IMR-90 (cell line): ENCODE results near the gene FAM53B. TPM values are rescaled to one million over a fixed set of nuclear protein-coding genes. Genes with fewer than 3 reads are reported as not detected.

Experiments used
- ATAC-seq: fragments of 200-7000 bp; cut with Tn5 transposase; 2 replicates; pipeline ENCODE4 v1.9.1; 2020; ENCODE audit warnings: low read depth, mild to moderate bottlenecking, moderate library complexity
- BruUV-seq: library from RNA; stranded (reverse); fragments of 400-500 nt; replicated peaks from 2 replicates; lab custom pipeline; 2021; lab: Mats Ljungman, UMichigan
- CTCF ChIA-PET: fragments of 300-600 bp; formaldehyde crosslinking; extraction: SDS; loops from one replicate; lab custom pipeline; 2021; ENCODE audit warnings: antibody characterized with exemption; lab: Yijun Ruan, JAX
- POLR2A ChIA-PET: fragments of 300-600 bp; sonication (Branson Sonifier 250); formaldehyde crosslinking; loops from one replicate; lab custom pipeline; 2022; ENCODE audit warnings: antibody characterized with exemption; ENCODE audit not compliant: unreplicated experiment; lab: Charles Lee
- DNase-seq: peaks from one replicate; pipeline ENCODE4 v3.0.0; 2013
- H2AFZ ChIP-seq: replicated peaks from 2 replicates; pipeline ENCODE3; 2013; ENCODE audit warnings: low read length, mild to moderate bottlenecking; ENCODE audit not compliant: poor library complexity
- H2AK5ac ChIP-seq: 2 replicates; pipeline ENCODE4 v1.6.1; 2013; ENCODE audit warnings: low read depth, low read length, inconsistent platforms
- H2AK9ac ChIP-seq: replicated peaks from 2 replicates; pipeline ENCODE3; 2013; ENCODE audit warnings: mild to moderate bottlenecking, low read depth, low read length, moderate library complexity; ENCODE audit not compliant: poor library complexity
- H2BK120ac ChIP-seq: 2 replicates; pipeline ENCODE4 v1.6.1; 2013; ENCODE audit warnings: low read depth, low read length, inconsistent platforms
- H2BK15ac ChIP-seq: 3 replicates; pipeline ENCODE4 v1.6.1; 2013; ENCODE audit warnings: low read depth, low read length, inconsistent platforms
- H2BK20ac ChIP-seq: 2 replicates; pipeline ENCODE4 v1.6.1; 2013; ENCODE audit warnings: low read depth, mild to moderate bottlenecking, inconsistent platforms, low read length, moderate library complexity
- H2BK5ac ChIP-seq: 2 replicates; pipeline ENCODE4 v1.6.1; 2013; ENCODE audit warnings: mild to moderate bottlenecking, low read depth, low read length, inconsistent platforms; ENCODE audit not compliant: poor library complexity, severe bottlenecking
- H3K14ac ChIP-seq: replicated peaks from 2 replicates; pipeline ENCODE4 v1.6.1; 2013; ENCODE audit warnings: low read depth, low read length, inconsistent platforms
- H3K18ac ChIP-seq: 2 replicates; pipeline ENCODE4 v1.6.1; 2013; ENCODE audit warnings: low read depth, low read length, control low read depth
- H3K23ac ChIP-seq: 2 replicates; pipeline ENCODE4 v1.6.1; 2013; ENCODE audit warnings: low read depth, low read length, inconsistent platforms
- H3K27ac ChIP-seq: 2 replicates; pipeline ENCODE4 v1.5.1; 2013; ENCODE audit warnings: mild to moderate bottlenecking, control low read depth, low read length; ENCODE audit not compliant: insufficient read depth
- H3K27me3 ChIP-seq: 2 replicates; pipeline ENCODE4 v1.6.1; 2013; ENCODE audit warnings: low read length; ENCODE audit not compliant: control insufficient read depth, insufficient read depth
- H3K36me3 ChIP-seq: 2 replicates; pipeline ENCODE4 v1.6.1; 2013; ENCODE audit warnings: low read length, mixed read lengths; ENCODE audit not compliant: control insufficient read depth, insufficient read depth
- H3K4ac ChIP-seq: 2 replicates; pipeline ENCODE4 v1.6.1; 2013; ENCODE audit warnings: low read depth, low read length, inconsistent platforms
- H3K4me1 ChIP-seq: 2 replicates; pipeline ENCODE4 v1.6.1; 2013; ENCODE audit warnings: low read length, mixed read lengths; ENCODE audit not compliant: control insufficient read depth, insufficient read depth
- H3K4me2 ChIP-seq: 2 replicates; pipeline ENCODE4 v1.6.1; 2013; ENCODE audit warnings: low read depth, mild to moderate bottlenecking, control low read depth, low read length, moderate library complexity
- H3K4me3 ChIP-seq: 2 replicates; pipeline ENCODE4 v1.5.1; 2013; ENCODE audit warnings: low read depth, mild to moderate bottlenecking, control low read depth, low read length, moderate library complexity; ENCODE audit not compliant: insufficient read depth
- H3K56ac ChIP-seq: 2 replicates; pipeline ENCODE4 v1.6.1; 2013; ENCODE audit warnings: low read length, inconsistent platforms; ENCODE audit not compliant: insufficient read depth; ENCODE audit errors: extremely low read depth
- H3K79me1 ChIP-seq, 2 experiments: 2 replicates each; pipeline ENCODE4 v1.6.1; 2013; ENCODE audit warnings: low read length in 2 of 2, inconsistent platforms in 1 of 2, low read depth in 1 of 2
- H3K9ac ChIP-seq: 2 replicates; pipeline ENCODE4 v1.6.1; 2013; ENCODE audit warnings: low read depth, low read length, control low read depth
- H3K9me1 ChIP-seq: 2 replicates; pipeline ENCODE4 v1.6.1; 2013; ENCODE audit warnings: low read length, inconsistent platforms; ENCODE audit not compliant: insufficient read depth
- H3K9me3 ChIP-seq: 2 replicates; pipeline ENCODE4 v1.6.1; 2013; ENCODE audit warnings: low read length; ENCODE audit not compliant: control insufficient read depth, insufficient read depth
- H4K20me1 ChIP-seq: 2 replicates; pipeline ENCODE4 v1.6.1; 2013; ENCODE audit warnings: low read length, inconsistent platforms; ENCODE audit not compliant: insufficient read depth
- H4K5ac ChIP-seq: 2 replicates; pipeline ENCODE4 v1.6.1; 2013; ENCODE audit warnings: mild to moderate bottlenecking, low read depth, low read length, control low read depth
- H4K8ac ChIP-seq, 2 experiments: 2 replicates each; pipeline ENCODE4 v1.6.1; 2013; ENCODE audit warnings: low read depth in 2 of 2, low read length in 2 of 2, control low read depth in 1 of 2, inconsistent platforms in 1 of 2
- H4K91ac ChIP-seq: 2 replicates; pipeline ENCODE4 v1.6.1; 2013; ENCODE audit warnings: low read depth, low read length, inconsistent platforms; ENCODE audit not compliant: insufficient read depth
- BHLHE40 ChIP-seq: fragments of 150-350 bp; IDR thresholded peaks from 2 replicates; pipeline ENCODE4 v1.6.1; 2016; ENCODE audit warnings: mild to moderate bottlenecking, low read depth, low read length
- CEBPB ChIP-seq: IDR thresholded peaks from 2 replicates; pipeline ENCODE4 v1.6.1; 2012; ENCODE audit warnings: low read depth, low read length, improper control_type of control experiment
- CHD1 ChIP-seq: IDR thresholded peaks from 2 replicates; pipeline ENCODE4 v1.6.1; 2012; ENCODE audit warnings: low read depth, low read length, improper control_type of control experiment
- CTCF ChIP-seq: conservative IDR thresholded peaks from 2 replicates; pipeline ENCODE4 v1.5.1; 2012; ENCODE audit warnings: mild to moderate bottlenecking, low read depth, low read length, improper control_type of control experiment
- FOS ChIP-seq: fragments of 150-350 bp; IDR thresholded peaks from 2 replicates; pipeline ENCODE4 v1.6.1; 2016; ENCODE audit warnings: low read depth, low read length
- MAFK ChIP-seq: IDR thresholded peaks from 2 replicates; pipeline ENCODE4 v1.6.1; 2012; ENCODE audit warnings: low read depth, low read length, improper control_type of control experiment
- MAZ ChIP-seq: IDR thresholded peaks from 2 replicates; pipeline ENCODE4 v1.6.1; 2012; ENCODE audit warnings: low read depth, mild to moderate bottlenecking, low read length, improper control_type of control experiment, moderate library complexity, borderline replicate concordance
- MXI1 ChIP-seq: IDR thresholded peaks from 2 replicates; pipeline ENCODE4 v1.6.1; 2012; ENCODE audit warnings: low read depth, mild to moderate bottlenecking, low read length, moderate library complexity, borderline replicate concordance
- RAD21 ChIP-seq: IDR thresholded peaks from 2 replicates; pipeline ENCODE4 v1.6.1; 2012; ENCODE audit warnings: low read length, improper control_type of control experiment
- RCOR1 ChIP-seq: IDR thresholded peaks from 2 replicates; pipeline ENCODE4 v1.6.1; 2012; ENCODE audit warnings: mild to moderate bottlenecking, low read length, improper control_type of control experiment; ENCODE audit not compliant: insufficient replicate concordance
- SMC3 ChIP-seq: fragments of 150-350 bp; IDR thresholded peaks from 2 replicates; pipeline ENCODE4 v1.6.1; 2016; ENCODE audit warnings: low read depth, mild to moderate bottlenecking, antibody characterized with exemption, low read length, moderate library complexity
- WGBS, 2 experiments: methylation state at CpG; one replicate each; pipeline versions ENCODE4 v1.1.5 to v1.1.7; 2013; ENCODE audit warnings: missing lambda C conversion rate in 2 of 2; ENCODE audit not compliant: insufficient read length in 1 of 2; ENCODE audit errors: extremely low coverage in 2 of 2; 5-methylcytosine and 5-hydroxymethylcytosine counted together
- dilution Hi-C: fragments of 300-500 bp; cut with HindIII; formaldehyde crosslinking; loops from one replicate; pipeline ENCODE4 v1.14.3; 2018; ENCODE audit warnings: low sequenced_read_pairs; ENCODE audit not compliant: unreplicated experiment
- in situ Hi-C: fragments of 300-500 bp; cut with MboI; formaldehyde crosslinking; loops from 3 replicates; pipeline ENCODE4 v1.14.3; 2019; ENCODE audit warnings: low sequenced_read_pairs, inconsistent platforms, mixed read lengths
- intact Hi-C: fragments of 100-400 bp; cut with micrococcal nuclease; formaldehyde crosslinking; loops from 2 replicates; pipeline ENCODE4 v1.10.0; 2022
- polyA plus RNA-seq, 3 experiments: library from polyadenylated mRNA; depleted of rRNA; stranded (reverse); fragments of >200 nt; gene quantifications; 2 replicates each; pipeline ENCODE4 v1.2.3, GENCODE V29; 2012; ENCODE audit warnings: low replicate concordance in 1 of 3
- total RNA-seq: library from RNA; depleted of rRNA; stranded (reverse); fragments of >200 nt; gene quantifications from 2 replicates; pipeline ENCODE4 v1.2.3, GENCODE V29; 2012
- TF ChIP-seq, protein P1 (sequence below): fragments of 150-350 bp; IDR thresholded peaks from 2 replicates; pipeline ENCODE4 v1.6.1; 2016; ENCODE audit warnings: low read depth, mild to moderate bottlenecking, low read length, moderate library complexity, borderline replicate concordance

The FAM53B gene
- total and polyA plus RNA-seq, 2 of the 4 experiments (the other 2 are of a cell fraction): 3.8 to 5.7 TPM

GRCh38 chr10:124605001-124605370 is 139.2 kb downstream of the FAM53B start:
- Histone ChIP-seq H4K20me1 (no peaks in the 10 kb centered on the region), H2BK5ac (no peak overlapping the region), H3K56ac (no peak overlapping the region), H3K23ac (no peak overlapping the region), H2BK120ac (no peak overlapping the region), H2BK20ac (no peak overlapping the region), H3K18ac (no peak overlapping the region), H3K4me2 (no peak overlapping the region), H3K4me1 (no peaks in the 10 kb centered on the region), H3K9me3 (no peaks in the 10 kb centered on the region), H3K9me1 (no peaks in the 10 kb centered on the region), H3K79me1 (no peaks in the 10 kb centered on the region), H2AFZ (no peak overlapping the region), H2BK15ac (no peak overlapping the region), H2AK5ac (no peak overlapping the region), H3K4ac (no peak overlapping the region), H3K36me3 (no peaks in the 10 kb centered on the region), H3K9ac (no peak overlapping the region), H3K27ac (no peak overlapping the region), H3K4me3 (no peak overlapping the region), H3K27me3 (peaks cover 3% of the 10 kb centered on the region; the same call in 1 of the 2 replicates), H2AK9ac (no peak overlapping the region), H4K91ac (no peak overlapping the region), H4K8ac (no peak overlapping the region), H4K5ac (no peak overlapping the region), H3K14ac (no peak overlapping the region)
- in situ Hi-C loops (no loop called here), dilution Hi-C loops (no loop called here), intact Hi-C loops (loop anchor here (2.0 kb wide), 1 partner anchor 60 kb away; no protein-coding TSS in a partner anchor)
- CTCF ChIA-PET: interaction anchor here (0.6 kb wide), 1 partner anchor 8 kb away, joined by 3 read pairs; no protein-coding TSS in a partner anchor
- no peak for DNase-seq
- TF ChIP-seq FOS (no peak), CTCF (no peak), RAD21 (no peak), MAZ (no peak), MAFK (no peak), RCOR1 (no peak), BHLHE40 (no peak), SMC3 (no peak), CEBPB (no peak), CHD1 (no peak), MXI1 (no peak)
- TF ChIP-seq, protein P1, sequence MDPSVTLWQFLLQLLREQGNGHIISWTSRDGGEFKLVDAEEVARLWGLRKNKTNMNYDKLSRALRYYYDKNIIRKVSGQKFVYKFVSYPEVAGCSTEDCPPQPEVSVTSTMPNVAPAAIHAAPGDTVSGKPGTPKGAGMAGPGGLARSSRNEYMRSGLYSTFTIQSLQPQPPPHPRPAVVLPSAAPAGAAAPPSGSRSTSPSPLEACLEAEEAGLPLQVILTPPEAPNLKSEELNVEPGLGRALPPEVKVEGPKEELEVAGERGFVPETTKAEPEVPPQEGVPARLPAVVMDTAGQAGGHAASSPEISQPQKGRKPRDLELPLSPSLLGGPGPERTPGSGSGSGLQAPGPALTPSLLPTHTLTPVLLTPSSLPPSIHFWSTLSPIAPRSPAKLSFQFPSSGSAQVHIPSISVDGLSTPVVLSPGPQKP: no peak
- 72% methylated on average over 4 of the region's 8 CpGs; no CpG with 5 or more reads in 1 of the 2 experiments for WGBS, 2 experiments
- POLR2A ChIA-PET: no interaction called here
- no peak for ATAC-seq
- no TSS peak for BruUV-seq
